HUES6 (cell line): ENCODE results near the gene NFAT5.
A peak's percentile ranks its signal among the peaks of the same experiment; 100 is the strongest.

Experiments
- H3K27ac ChIP-seq: 2 replicates; pipeline ENCODE4 v1.7.0; 2013; ENCODE audit warnings: low read depth, mild to moderate bottlenecking, low read length, inconsistent platforms
- H3K27me3 ChIP-seq: 2 replicates; pipeline ENCODE4 v1.6.1; 2013; ENCODE audit warnings: low read length; ENCODE audit not compliant: control insufficient read depth, insufficient read depth
- H3K36me3 ChIP-seq: 2 replicates; pipeline ENCODE4 v1.6.1; 2013; ENCODE audit warnings: low read length; ENCODE audit not compliant: control insufficient read depth, insufficient read depth
- H3K4me1 ChIP-seq: 2 replicates; pipeline ENCODE4 v1.6.1; 2013; ENCODE audit warnings: low read length; ENCODE audit not compliant: control insufficient read depth, insufficient read depth
- H3K4me3 ChIP-seq: 2 replicates; pipeline ENCODE4 v1.5.1; 2013; ENCODE audit warnings: low read depth, low read length
- H3K9ac ChIP-seq: one replicate; pipeline ENCODE4 v1.6.1; 2013; ENCODE audit warnings: mild to moderate bottlenecking, low read length
- H3K9me3 ChIP-seq: 2 replicates; pipeline ENCODE4 v1.6.1; 2013; ENCODE audit warnings: low read depth, low read length; ENCODE audit not compliant: control insufficient read depth, insufficient read depth

The NFAT5 gene

DNA sequence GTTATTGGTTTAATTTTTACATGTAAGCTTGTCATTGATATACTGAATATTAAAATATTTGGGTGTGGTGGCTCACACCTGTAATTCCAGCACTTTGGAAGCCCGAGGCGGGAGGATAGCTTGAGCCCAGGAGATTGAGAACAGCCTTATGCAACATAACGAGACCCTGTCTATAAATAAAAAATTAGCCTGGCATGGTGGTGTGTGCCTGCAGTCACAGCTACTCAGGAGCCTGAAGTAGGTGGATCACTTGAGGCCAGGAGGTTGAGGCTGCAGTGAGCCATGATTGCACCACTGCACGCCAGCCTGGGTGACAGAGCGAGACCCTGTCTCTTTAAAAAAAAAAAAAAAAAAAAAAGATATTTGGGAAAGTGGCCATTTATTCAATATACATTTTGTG lies 32.3 kb downstream of the NFAT5 start:
- Histone ChIP-seq H3K4me1 (no peaks in the 10 kb centered on the region), H3K36me3 (no peaks in the 10 kb centered on the region), H3K27ac (no peak overlapping the region), H3K9ac (no peak overlapping the region), H3K27me3 (no peaks in the 10 kb centered on the region), H3K9me3 (no peaks in the 10 kb centered on the region), H3K4me3 (no peak overlapping the region)

DNA sequence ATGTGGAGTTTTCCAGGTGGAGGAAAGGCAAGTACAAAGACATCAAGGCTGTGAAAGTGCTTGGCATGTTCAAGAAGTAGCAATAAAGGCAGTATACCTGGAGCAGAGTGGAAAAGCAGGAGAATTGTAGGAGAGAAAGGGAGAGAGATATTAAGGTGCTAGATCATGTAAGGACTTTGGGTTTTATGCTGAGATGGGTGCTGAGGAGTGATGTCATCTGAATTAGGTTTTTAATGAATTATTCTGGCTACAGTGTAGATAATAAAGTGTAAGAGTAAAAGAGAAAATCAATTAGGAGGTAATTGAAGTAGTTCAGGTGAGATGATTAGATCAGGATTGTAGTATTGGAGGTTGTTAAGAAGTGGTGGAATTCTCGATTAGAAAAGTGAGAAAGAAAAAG lies 34.0 kb downstream of the NFAT5 start:
- H3K9ac ChIP-seq, result no peak overlapping the region
- no peaks in the 10 kb centered on the region for H3K27me3 ChIP-seq
- no peak overlapping the region for H3K27ac ChIP-seq
- H3K36me3 ChIP-seq, result no peaks in the 10 kb centered on the region
- H3K4me3 ChIP-seq, result no peak overlapping the region
- no peaks in the 10 kb centered on the region for H3K9me3 ChIP-seq
- H3K4me1 ChIP-seq, result no peaks in the 10 kb centered on the region

DNA sequence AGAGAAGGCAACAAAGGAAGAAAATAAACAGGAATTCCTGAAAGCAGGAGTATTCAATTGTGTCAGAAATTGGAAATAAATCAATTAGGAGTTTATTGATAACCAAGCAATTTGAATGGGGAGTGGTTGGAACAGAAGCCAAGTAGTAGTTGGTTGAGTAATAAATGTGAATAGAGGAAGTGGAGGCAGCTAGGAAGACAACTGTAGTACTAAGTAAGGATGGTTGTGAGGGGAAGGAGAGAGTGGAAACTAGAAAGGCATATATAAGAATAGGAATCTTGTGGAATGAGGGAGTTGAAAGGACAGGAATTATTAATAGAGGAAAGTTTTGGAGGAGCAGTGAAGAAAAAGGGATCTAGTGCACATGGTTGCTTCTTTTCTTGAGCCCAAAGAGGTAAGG lies 34.4 kb downstream of the NFAT5 start:
- Histone ChIP-seq H3K36me3 (no peaks in the 10 kb centered on the region), H3K9ac (no peak overlapping the region), H3K27ac (no peak overlapping the region), H3K9me3 (no peaks in the 10 kb centered on the region), H3K4me1 (no peaks in the 10 kb centered on the region), H3K4me3 (no peak overlapping the region), H3K27me3 (no peaks in the 10 kb centered on the region)

DNA sequence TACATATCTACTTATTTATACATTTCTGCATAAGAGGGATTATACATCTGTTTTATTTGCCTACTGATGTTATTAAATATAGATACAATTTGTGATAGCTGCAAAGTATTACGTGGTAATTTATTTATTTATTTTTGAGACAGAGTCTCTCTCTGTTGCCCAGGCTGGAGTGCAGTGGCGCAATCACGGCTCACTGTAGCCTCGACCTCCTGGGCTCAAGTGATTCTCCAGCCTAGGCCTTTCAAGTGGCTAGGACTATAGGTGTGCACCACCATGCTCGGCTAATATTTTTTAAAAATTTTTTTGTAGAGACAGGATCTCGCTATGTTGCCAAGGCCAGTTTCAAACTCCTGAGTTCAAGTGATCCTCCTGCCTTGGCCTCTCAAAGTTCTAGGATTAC lies 35.5 kb downstream of the NFAT5 start:
- no peaks in the 10 kb centered on the region for H3K9me3 ChIP-seq

DNA sequence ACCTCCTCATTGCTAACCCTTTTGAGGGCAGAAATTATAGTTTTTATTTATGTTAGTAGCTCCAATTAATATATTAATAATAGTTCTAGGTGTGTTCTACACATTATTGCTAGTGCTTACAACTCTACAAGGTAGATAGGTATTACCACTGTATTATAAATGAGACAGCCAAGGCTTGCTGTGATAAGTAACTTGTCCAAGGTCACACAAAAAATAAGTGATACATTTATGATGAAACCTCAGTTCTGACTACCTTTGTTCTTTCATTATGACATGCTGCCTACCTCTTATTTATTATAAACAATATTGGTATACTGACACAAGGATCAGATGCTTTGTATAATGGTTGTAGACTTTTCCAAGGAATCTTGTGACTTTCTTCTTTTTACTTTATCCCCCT lies 41.2 kb downstream of the NFAT5 start:
- Histone ChIP-seq H3K4me1 (peaks cover 12% of the 10 kb centered on the region; the same call in 1 of the 2 replicates), H3K9me3 (no peaks in the 10 kb centered on the region), H3K27me3 (no peaks in the 10 kb centered on the region), H3K9ac (no peak overlapping the region), H3K27ac (no peak overlapping the region), H3K36me3 (no peaks in the 10 kb centered on the region), H3K4me3 (no peak overlapping the region)

More for the DNA sequence above, 35.5 kb downstream of the NFAT5 start:
- Histone ChIP-seq H3K36me3 (no peaks in the 10 kb centered on the region), H3K4me1 (no peaks in the 10 kb centered on the region), H3K27me3 (no peaks in the 10 kb centered on the region), H3K4me3 (no peak overlapping the region), H3K9ac (no peak overlapping the region), H3K27ac (no peak overlapping the region)

DNA sequence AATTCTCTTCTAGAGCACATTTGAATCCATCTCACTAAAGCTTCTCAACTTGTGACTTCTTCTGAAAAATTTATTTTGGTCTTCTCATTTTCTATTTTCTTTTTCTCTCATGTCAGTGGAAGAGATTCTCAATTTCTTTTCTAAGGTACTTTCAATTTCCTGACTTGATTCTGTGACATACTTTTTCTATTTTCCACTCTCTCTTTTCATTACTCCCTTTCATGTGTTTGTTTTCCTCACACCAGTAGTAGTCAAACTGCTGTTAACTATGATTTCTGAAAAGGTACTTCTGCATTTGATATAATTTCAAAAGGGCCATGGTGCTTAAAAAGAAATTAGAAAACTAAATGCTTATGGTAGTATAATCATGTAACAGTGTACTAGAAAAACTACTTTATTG lies 41.9 kb downstream of the NFAT5 start:
- no peak overlapping the region for H3K9ac ChIP-seq
- no peak overlapping the region for H3K4me3 ChIP-seq

DNA sequence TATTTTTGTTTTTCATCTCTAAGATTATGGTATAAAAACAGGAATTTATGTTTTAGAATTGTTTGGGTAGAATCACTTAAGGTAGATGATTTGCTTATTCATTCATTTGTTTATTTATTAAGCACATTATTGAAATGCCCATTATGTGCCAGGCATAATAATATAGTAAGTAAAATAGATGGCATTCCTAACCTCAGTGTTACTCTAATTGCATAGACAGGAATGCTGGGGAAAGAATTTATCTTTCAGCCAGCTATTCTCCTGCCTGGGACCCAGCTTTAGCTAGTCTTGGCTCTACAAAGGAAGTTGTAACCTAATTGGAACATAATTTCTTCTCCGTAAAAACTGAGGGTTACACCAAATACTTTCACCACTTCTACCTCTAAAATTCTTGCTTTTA lies 44.6 kb downstream of the NFAT5 start:
- no peaks in the 10 kb centered on the region for H3K9me3 ChIP-seq
- H3K36me3 ChIP-seq, result no peaks in the 10 kb centered on the region
- H3K4me1 ChIP-seq, result peaks cover 12% of the 10 kb centered on the region; the same call in 1 of the 2 replicates
- no peak overlapping the region for H3K4me3 ChIP-seq
- no peak overlapping the region for H3K9ac ChIP-seq
- H3K27ac ChIP-seq, result 0 out of 2 replicates have a peak overlapping the region, but pooled peaks have one; percentile 65
- H3K27me3 ChIP-seq, result no peaks in the 10 kb centered on the region

More for the DNA sequence above, 41.9 kb downstream of the NFAT5 start:
- Histone ChIP-seq H3K9me3 (no peaks in the 10 kb centered on the region), H3K36me3 (no peaks in the 10 kb centered on the region), H3K27ac (no peak overlapping the region), H3K4me1 (peaks cover 12% of the 10 kb centered on the region; the same call in 1 of the 2 replicates), H3K27me3 (no peaks in the 10 kb centered on the region)

DNA sequence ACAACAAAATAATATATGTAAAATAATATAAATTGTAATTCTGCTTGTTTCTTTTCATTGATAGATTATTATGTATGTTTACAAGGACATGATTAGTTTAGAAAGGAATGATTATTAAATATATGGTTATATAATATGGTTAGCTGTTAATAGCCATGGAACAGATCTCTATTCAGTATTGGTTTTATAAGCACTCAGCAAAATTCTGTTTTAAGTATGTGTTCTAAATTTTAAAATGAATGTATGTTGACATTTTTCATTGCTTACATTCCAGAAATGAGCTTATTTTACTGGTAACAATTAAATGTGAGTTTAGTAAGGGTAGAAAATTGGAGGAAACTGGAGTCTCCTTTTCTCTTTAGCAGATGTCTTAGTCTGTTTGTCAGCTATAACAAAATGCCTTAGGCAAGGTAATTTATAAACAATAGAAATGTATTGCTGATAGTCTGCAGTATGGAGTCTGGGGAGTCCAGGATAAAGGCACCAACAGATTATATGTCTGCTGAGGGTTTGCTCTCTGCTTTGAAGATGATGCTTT lies 45.4 kb downstream of the NFAT5 start:
- peaks cover 12% of the 10 kb centered on the region; the same call in 1 of the 2 replicates for H3K4me1 ChIP-seq
- no peak overlapping the region for H3K27ac ChIP-seq
- no peaks in the 10 kb centered on the region for H3K27me3 ChIP-seq
- no peaks in the 10 kb centered on the region for H3K9me3 ChIP-seq
- no peak overlapping the region for H3K4me3 ChIP-seq
- no peaks in the 10 kb centered on the region for H3K36me3 ChIP-seq
- no peak overlapping the region for H3K9ac ChIP-seq

DNA sequence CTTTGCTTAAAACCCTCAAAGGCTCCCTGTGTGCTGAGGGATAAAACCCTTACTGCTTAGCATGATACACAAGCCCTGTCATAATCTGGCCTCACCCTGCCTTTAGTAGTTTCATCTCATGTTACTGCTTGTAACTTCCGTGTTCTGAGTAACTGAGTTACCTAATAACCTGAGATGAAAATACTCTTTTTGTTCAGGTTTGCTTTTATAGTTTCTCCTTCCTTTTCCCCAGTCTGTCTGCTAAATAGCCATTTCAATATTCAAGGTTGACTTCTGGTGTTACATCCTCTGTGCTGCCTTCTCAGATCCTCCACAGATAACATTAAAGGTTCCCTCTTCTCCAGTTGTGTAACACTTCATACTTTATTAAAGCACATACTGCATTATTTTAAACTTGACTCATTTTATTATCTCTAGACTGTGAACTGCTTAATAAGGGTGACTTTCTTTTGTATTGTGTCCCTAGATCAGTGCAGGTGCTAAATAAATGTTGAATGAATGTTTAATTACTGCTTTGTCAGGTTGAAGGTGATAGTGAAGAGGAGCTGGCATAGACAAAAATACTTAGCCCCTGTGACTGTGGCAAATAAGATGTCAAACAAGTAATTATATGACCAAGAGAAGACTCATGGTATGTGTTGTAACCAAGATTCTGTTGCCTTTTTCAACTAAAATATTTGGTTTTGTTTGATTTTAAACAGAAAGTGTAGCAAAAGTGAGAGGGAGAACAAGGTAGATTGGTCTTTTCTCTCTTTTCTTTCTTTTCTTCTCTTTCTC lies 47.8 kb downstream of the NFAT5 start:
- Histone ChIP-seq H3K4me3 (no peak overlapping the region), H3K9me3 (no peaks in the 10 kb centered on the region), H3K9ac (no peak overlapping the region), H3K4me1 (peaks cover 12% of the 10 kb centered on the region; the same call in 1 of the 2 replicates), H3K27ac (no peak overlapping the region), H3K27me3 (no peaks in the 10 kb centered on the region), H3K36me3 (no peaks in the 10 kb centered on the region)

DNA sequence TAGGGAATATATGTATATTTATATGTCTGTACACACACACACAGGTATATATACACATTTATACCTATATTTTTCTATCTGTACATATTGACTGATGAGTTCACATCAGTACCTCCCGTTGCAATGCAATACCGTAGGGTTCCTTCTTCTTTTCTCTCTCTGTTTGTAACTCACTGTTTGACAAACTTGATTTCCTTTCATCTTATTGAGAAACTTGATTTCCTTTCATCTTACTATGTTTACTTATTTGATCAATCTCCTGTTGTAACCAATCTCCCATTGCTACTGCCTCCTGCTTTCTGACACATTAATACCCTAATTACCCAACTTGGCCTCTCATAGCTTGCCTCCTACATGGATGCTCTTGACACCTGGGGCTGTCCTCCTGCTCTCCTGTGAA lies 49.8 kb downstream of the NFAT5 start:
- H3K4me3 ChIP-seq, result no peak overlapping the region
- H3K4me1 ChIP-seq, result peaks cover 4% of the 10 kb centered on the region; the same call in 1 of the 2 replicates
- H3K27ac ChIP-seq, result no peak overlapping the region
- H3K36me3 ChIP-seq, result 0 out of 2 replicates have a peak, but pooled peaks cover 3% of the 10 kb centered on the region
- H3K9me3 ChIP-seq, result no peaks in the 10 kb centered on the region
- H3K27me3 ChIP-seq, result no peaks in the 10 kb centered on the region
- no peak overlapping the region for H3K9ac ChIP-seq

DNA sequence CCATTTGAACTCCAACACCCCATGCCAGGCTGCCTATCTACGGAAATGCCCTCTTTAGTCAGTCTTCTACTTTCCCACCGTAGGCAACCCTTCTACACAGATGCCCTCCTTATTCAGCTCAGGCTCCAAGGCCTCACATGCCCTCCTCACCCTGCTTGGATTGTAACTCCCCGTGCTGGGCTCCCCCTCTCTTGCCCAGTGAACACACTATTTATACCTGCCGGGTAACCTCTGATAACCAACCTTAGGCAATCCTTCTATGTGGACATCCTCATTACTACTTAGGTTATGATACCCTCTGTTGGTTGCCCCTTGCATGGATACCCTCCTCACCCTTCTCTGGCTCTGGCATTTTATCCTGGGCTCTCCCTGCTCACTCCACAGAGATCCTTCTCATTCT lies 50.3 kb downstream of the NFAT5 start:
- no peak overlapping the region for H3K4me3 ChIP-seq
- no peaks in the 10 kb centered on the region for H3K27me3 ChIP-seq
- H3K4me1 ChIP-seq, result no peaks in the 10 kb centered on the region
- H3K9ac ChIP-seq, result no peak overlapping the region
- H3K9me3 ChIP-seq, result no peaks in the 10 kb centered on the region
- H3K36me3 ChIP-seq, result 0 out of 2 replicates have a peak, but pooled peaks cover 3% of the 10 kb centered on the region
- H3K27ac ChIP-seq, result no peak overlapping the region
